ENCODE data around the gene LOC128125822.

The LOC128125822 gene

GRCh38 chr6:63537201-63537958 is 34.9 kb upstream of the LOC128125822 start:
- no peak overlapping the region for H3K4me3 ChIP-seq (replicated peaks in 1 of 3; ENCODE audit: insufficient read depth in 1 of 3, low read depth in 1 of 3, low read length in 3 of 3)
- H3K9me1 ChIP-seq (replicated peaks; ENCODE audit: control insufficient read depth, extremely low read depth, insufficient read depth, low read length) = no peaks in the 10 kb centered on the region
- H2AFZ ChIP-seq (ENCODE audit: low read depth, low read length) = no peak overlapping the region
- H3K4me2 ChIP-seq (ENCODE audit: insufficient read depth, low read length) = no peak overlapping the region
- H3K9me3 ChIP-seq (replicated peaks; ENCODE audit: control insufficient read depth, insufficient read depth, low read length) = no peaks in the 10 kb centered on the region
- dilution Hi-C loops (cut with MboI; ENCODE audit: extremely low pct_ligation_motif_present, low sequenced_read_pairs) (no loop called here), intact Hi-C loops (cut with micrococcal nuclease) (no loop called here)
- no peak overlapping the region for H3K9ac ChIP-seq (replicated peaks; ENCODE audit: extremely low read depth, insufficient read depth, low read length)
- no peaks in the 10 kb centered on the region for H3K79me2 ChIP-seq (ENCODE audit: control insufficient read depth, insufficient read depth, low read length)
- FAIRE-seq (no peak), DNase-seq (ENCODE audit: low read depth, low spot score) (no peak)
- H4K20me1 ChIP-seq (replicated peaks; ENCODE audit: control insufficient read depth, extremely low read depth, insufficient read depth, low read length) = no peaks in the 10 kb centered on the region
- no peaks in the 10 kb centered on the region for H3K4me1 ChIP-seq (ENCODE audit: control insufficient read depth, extremely low read depth, insufficient read depth, low read length)
- TF ChIP-seq GATA2 (IDR thresholded peaks at IDR 0.05; ENCODE audit: insufficient read depth, insufficient read length, low read depth, low read length) = no peak
- no peak for TF ChIP-seq JUN (IDR thresholded peaks at IDR 0.05; ENCODE audit: borderline replicate concordance, insufficient read depth, insufficient read length, low read depth)
- no peak for TF ChIP-seq POLR2A (IDR thresholded peaks at IDR 0.05; ENCODE audit: low read depth, low read length)
- no peak for TF ChIP-seq CTCF (IDR thresholded peaks at IDR 0.05; ENCODE audit: extremely low read depth in 1 of 2, insufficient read depth in 1 of 2, low read depth in 1 of 2, low read length in 2 of 2)
- no peak for TF ChIP-seq FOS (IDR thresholded peaks at IDR 0.05; ENCODE audit: borderline replicate concordance, insufficient read depth, low read length)
- no peak for TF ChIP-seq POLR2AphosphoS5 (IDR thresholded peaks at IDR 0.05; ENCODE audit: insufficient read depth, low read depth, low read length)
- TF ChIP-seq MAX (IDR thresholded peaks at IDR 0.05; ENCODE audit: insufficient read depth, insufficient read length) = no peak
- no peak for TF ChIP-seq MYC (IDR thresholded peaks at IDR 0.05; ENCODE audit: low read depth, low read length)
- TF ChIP-seq EZH2 (IDR thresholded peaks at IDR 0.05; ENCODE audit: borderline replicate concordance, low read depth, low read length, severe bottlenecking) = no peak
- POLR2A ChIA-PET = no interaction called here
- no TSS peak for BruUV-seq (replicated peaks)
- H3K27ac ChIP-seq (ENCODE audit: insufficient read depth, low read depth, low read length) = no peak overlapping the region
- no peaks in the 10 kb centered on the region for H3K36me3 ChIP-seq (ENCODE audit: control insufficient read depth in 2 of 2, extremely low read depth in 1 of 2, insufficient read depth in 2 of 2, low read length in 2 of 2)
- H3K27me3 ChIP-seq (ENCODE audit: control insufficient read depth in 2 of 2, insufficient read depth in 2 of 2, low read length in 2 of 2) = no peaks in the 10 kb centered on the region
- CTCF ChIA-PET = no interaction called here

Measured in endothelial cell of umbilical vein (primary cell).